ENCODE results near the gene AIF1.

The AIF1 gene

GRCh38 chr6:31620586-31621319 is 5.7 kb downstream of the AIF1 start, which contains the start of gene PRRC2A:
TSS of gene PRRC2A (plus strand) at chr6:31620715. CDS start at chr6:31622790, 2,075 bp downstream.
- no peak for DNase-seq (ENCODE audit: low read depth)

- DNase-seq (ENCODE audit: low read depth), result no peak
Observed at GRCh38 chr6:31621320-31621939, 6.4 kb downstream of the AIF1 start.

- no peak for DNase-seq (ENCODE audit: low read depth)
Observed at GRCh38 chr6:31621991-31622390, 7.0 kb downstream of the AIF1 start.

GRCh38 chr6:31622684-31623091 is 7.7 kb downstream of the AIF1 start:
- DNase-seq (ENCODE audit: low read depth), result no peak

- no peak for DNase-seq (ENCODE audit: low read depth)
Observed at GRCh38 chr6:31624070-31624469, 9.0 kb downstream of the AIF1 start.

GRCh38 chr6:31626952-31627351 is 11.9 kb downstream of the AIF1 start:
- DNase-seq (ENCODE audit: low read depth), result no peak

- no peak for DNase-seq (ENCODE audit: low read depth)
Observed at GRCh38 chr6:31627690-31628287, 12.8 kb downstream of the AIF1 start.

- DNase-seq (ENCODE audit: low read depth), result no peak
Observed at GRCh38 chr6:31629014-31629413, 14.0 kb downstream of the AIF1 start.

GRCh38 chr6:31630177-31630934 is 15.3 kb downstream of the AIF1 start:
- no peak for DNase-seq (ENCODE audit: low read depth)

GRCh38 chr6:31631209-31631608 is 16.2 kb downstream of the AIF1 start:
- no peak for DNase-seq (ENCODE audit: low read depth)

GRCh38 chr6:31631681-31632278 is 16.7 kb downstream of the AIF1 start:
- no peak for DNase-seq (ENCODE audit: low read depth)

- DNase-seq (ENCODE audit: low read depth), result no peak
Observed at GRCh38 chr6:31632279-31632946, 17.4 kb downstream of the AIF1 start.

GRCh38 chr6:31633447-31633846 is 18.4 kb downstream of the AIF1 start:
- no peak for DNase-seq (ENCODE audit: low read depth)

GRCh38 chr6:31634131-31634530 is 19.1 kb downstream of the AIF1 start:
- no peak for DNase-seq (ENCODE audit: low read depth)

GRCh38 chr6:31634969-31635575 is 20.0 kb downstream of the AIF1 start:
- no peak for DNase-seq (ENCODE audit: low read depth)

GRCh38 chr6:31636698-31637596 is 21.9 kb downstream of the AIF1 start:
- no peak for DNase-seq (ENCODE audit: low read depth)

GRCh38 chr6:31639043-31639442 is 24.0 kb downstream of the AIF1 start:
- DNase-seq (ENCODE audit: low read depth), result no peak

- DNase-seq (ENCODE audit: low read depth), result no peak
Observed at GRCh38 chr6:31639449-31639861, 24.4 kb downstream of the AIF1 start.

- DNase-seq (ENCODE audit: low read depth), result no peak
Observed at GRCh38 chr6:31640612-31641011, 25.6 kb downstream of the AIF1 start.

GRCh38 chr6:31641370-31641769 is 26.3 kb downstream of the AIF1 start:
- DNase-seq (ENCODE audit: low read depth), result no peak
